Gastroesophageal sphincter (tissue), 3 donors: Measurements from ENCODE around the gene USP4.

ENCODE experiments used
- CTCF ChIP-seq, 4 experiments: fragments of 200-600 bp in 2 of 4; fragments of 450-650 bp in 2 of 4; sonication (generic) in 1 of 4; IDR thresholded peaks; one replicate each; pipeline ENCODE4 v1.5.1; 2017 to 2019; ENCODE audit warnings: antibody characterized with exemption in 4 of 4, mild to moderate bottlenecking in 2 of 4, moderate library complexity in 2 of 4
- EP300 ChIP-seq: sonication (generic); formaldehyde crosslinking; IDR thresholded peaks from one replicate; pipeline ENCODE4 v1.6.1; 2017; ENCODE audit warnings: antibody characterized with exemption, mild to moderate bottlenecking
- POLR2A ChIP-seq, 2 donors: fragments of 450-650 bp; IDR thresholded peaks; one replicate each; pipeline ENCODE4 v1.6.1; 2017; ENCODE audit warnings: antibody characterized with exemption in 2 of 2, mild to moderate bottlenecking in 2 of 2, moderate library complexity in 1 of 2
- POLR2AphosphoS5 ChIP-seq: sonication (generic); formaldehyde crosslinking; IDR thresholded peaks from one replicate; pipeline ENCODE4 v1.6.1; 2017; ENCODE audit warnings: antibody characterized with exemption

- TF ChIP-seq POLR2A (IDR thresholded peaks at IDR 0.05) (no peak), POLR2AphosphoS5 (no peak), CTCF (IDR thresholded peaks at IDR 0.05) (no peak), EP300 (no peak)
These were observed 2.1 kb upstream of the USP4 start for GRCh38 chr3:49341996-49342395.
